C4-2B (cell line): ENCODE measurements around the gene NSMF.

Experiments
- H3K27ac ChIP-seq: fragments of 450-650 bp; 2 replicates; pipeline ENCODE4 v1.5.1; 2017
- CTCF ChIP-seq: fragments of 450-650 bp; conservative IDR thresholded peaks from 2 replicates; pipeline ENCODE4 v1.5.1; 2017; ENCODE audit warnings: mild to moderate bottlenecking
- ZFX ChIP-seq: fragments of 450-650 bp; IDR thresholded peaks from 2 replicates; pipeline ENCODE4 v1.6.1; 2017

Gene NSMF

GRCh38 chr9:137465720-137466388, 6.7 kb upstream of the NSMF start:
- H3K27ac ChIP-seq, result no peak overlapping the region
- TF ChIP-seq ZFX, result no peak
- TF ChIP-seq CTCF, result no peak

GRCh38 chr9:137465000-137465719, 6.0 kb upstream of the NSMF start:
- H3K27ac ChIP-seq, result no peak overlapping the region
- TF ChIP-seq CTCF, result no peak
- no peak for TF ChIP-seq ZFX

- TF ChIP-seq ZFX, result no peak
- TF ChIP-seq CTCF, result no peak
Observed at GRCh38 chr9:137464291-137464999, 5.3 kb upstream of the NSMF start.

GRCh38 chr9:137463931-137464290, 4.8 kb upstream of the NSMF start:
- H3K27ac ChIP-seq, result no peak overlapping the region
- no peak for TF ChIP-seq CTCF
- TF ChIP-seq ZFX, result no peak

More at GRCh38 chr9:137464291-137464999, 5.3 kb upstream of the NSMF start:
- H3K27ac ChIP-seq, result no peak overlapping the region

- TF ChIP-seq ZFX, result no peak
- H3K27ac ChIP-seq, result no peak overlapping the region
Observed at GRCh38 chr9:137462986-137463930, 4.1 kb upstream of the NSMF start.

- no peak overlapping the region for H3K27ac ChIP-seq
- TF ChIP-seq CTCF, result no peak
- no peak for TF ChIP-seq ZFX
Observed at GRCh38 chr9:137462396-137462985, 3.4 kb upstream of the NSMF start.
